ENCODE data around the gene SMCO1.

- TF ChIP-seq POLR2A (IDR thresholded peaks at IDR 0.05), result no peak
- TF ChIP-seq CTCF (IDR thresholded peaks at IDR 0.05), result no peak
- TF ChIP-seq EP300 (IDR thresholded peaks at IDR 0.05), result no peak
- no peak for TF ChIP-seq POLR2AphosphoS5 (IDR thresholded peaks at IDR 0.05)
Observed at GRCh38 chr3:196504556-196504955, 10.6 kb downstream of the SMCO1 start.

Data from stomach (tissue), 4 donors.